K562 (cell line): ENCODE data around the gene LY6G6C. TPM values are rescaled to one million over a fixed set of nuclear protein-coding genes. Genes with fewer than 3 reads are reported as not detected.
A peak's percentile ranks its signal among the peaks of the same experiment; 100 is the strongest.

ENCODE experiments used
- ARID3A ChIP-seq: IDR thresholded peaks from 2 replicates; pipeline ENCODE4 v1.6.1; 2012; ENCODE audit warnings: low read depth, low read length, improper control_type of control experiment, borderline replicate concordance
- ATF4 ChIP-seq: fragments of 450-650 bp; formaldehyde crosslinking; IDR thresholded peaks from 2 replicates; pipeline ENCODE4 v1.4.0; 2022; ENCODE audit warnings: mild to moderate bottlenecking, moderate library complexity
- ATF6 ChIP-seq: sonication (generic); formaldehyde crosslinking; IDR thresholded peaks from 2 replicates; pipeline ENCODE4 v1.4.0; 2020; ENCODE audit warnings: mild to moderate bottlenecking, missing genetic modification reagents
- C11orf30 ChIP-seq: fragments of 450-650 bp; IDR thresholded peaks from 2 replicates; pipeline ENCODE4 v1.6.1; 2016; ENCODE audit warnings: low read depth, mild to moderate bottlenecking
- HOXB6 ChIP-seq: fragments of 250-450 bp; sonication (Bioruptor Pico); IDR thresholded peaks from 2 replicates; pipeline ENCODE4 v1.5.1; 2022; ENCODE audit warnings: mild to moderate bottlenecking, borderline replicate concordance
- MTA1 ChIP-seq: fragments of 450-650 bp; IDR thresholded peaks from 2 replicates; pipeline ENCODE4 v1.6.1; 2017; ENCODE audit warnings: borderline replicate concordance
- MXD1 ChIP-seq: fragments of 250-450 bp; sonication (Bioruptor Pico); IDR thresholded peaks from 2 replicates; pipeline ENCODE4 v1.8.0; 2021; ENCODE audit warnings: borderline replicate concordance, mild to moderate bottlenecking, moderate library complexity; ENCODE audit not compliant: poor library complexity, severe bottlenecking
- NFE2 ChIP-seq: IDR thresholded peaks from 2 replicates; pipeline ENCODE4 v1.6.1; 2014; ENCODE audit warnings: antibody characterized with exemption, low read depth
- PHTF2 ChIP-seq: fragments of 250-450 bp; sonication (Bioruptor Pico); IDR thresholded peaks from 2 replicates; pipeline ENCODE4 v1.5.0; 2021; ENCODE audit warnings: mild to moderate bottlenecking
- TEAD1 ChIP-seq, 2 experiments: fragments of 450-650 bp in 1 of 2; sonication (generic) in 1 of 2; formaldehyde crosslinking; IDR thresholded peaks; 2 replicates each; pipeline versions ENCODE4 v1.4.0 to v1.8.0; 2020 to 2022; ENCODE audit warnings: mild to moderate bottlenecking in 2 of 2, missing genetic modification reagents in 1 of 2
- TRIM25 ChIP-seq: fragments of 450-650 bp; IDR thresholded peaks from 2 replicates; pipeline ENCODE4 v1.7.0; 2016; ENCODE audit warnings: borderline replicate concordance
- ZNF518B ChIP-seq: fragments of 250-450 bp; sonication (Bioruptor Pico); IDR thresholded peaks from 2 replicates; pipeline ENCODE4 v1.5.0; 2021; ENCODE audit warnings: mild to moderate bottlenecking, moderate library complexity
- ZNF696 ChIP-seq: fragments of 250-450 bp; sonication (Bioruptor Pico); conservative IDR thresholded peaks from 2 replicates; pipeline ENCODE4 v1.4.0; 2020; ENCODE audit warnings: mild to moderate bottlenecking, moderate library complexity
- ZNF699 ChIP-seq: fragments of 250-450 bp; sonication (Bioruptor Pico); IDR thresholded peaks from 2 replicates; pipeline ENCODE4 v1.8.0; 2021; ENCODE audit warnings: mild to moderate bottlenecking, moderate library complexity; ENCODE audit not compliant: insufficient replicate concordance
- polyA plus RNA-seq, 8 experiments: library from polyadenylated mRNA; depleted of rRNA in 4 of 8; stranded (reverse) in 5 of 8; unstranded in 3 of 8; fragments of >200 nt; fragmentation: Nextera tagmentation in 2 of 8; fragmentation: Illumina TruSeq in 1 of 8; extraction: Ambion mirVana in 2 of 8; extraction: Trizol in 1 of 8; gene quantifications; 2 replicates each; pipeline versions ENCODE4 v1.2.1 to v1.2.3, GENCODE V29; 2011 to 2014; ENCODE audit warnings: inconsistent platforms in 1 of 8, missing spikeins in 1 of 8
- total RNA-seq, 7 experiments: library from RNA; depleted of rRNA in 6 of 7; stranded (reverse); fragments of >200 nt in 6 of 7; fragmentation: Illumina TruSeq in 2 of 7; extraction: Trizol in 2 of 7; gene quantifications; 2 replicates each; pipeline versions ENCODE4 v1.2.1 to v1.2.3, GENCODE V29; 2011 to 2021; ENCODE audit warnings: low replicate concordance in 1 of 7

Gene LY6G6C
- total and polyA plus RNA-seq, 9 of the 15 experiments (the other 6 are each of a cell fraction or from before 2014, with no cell fraction given): 0.06 to 0.20 TPM; not detected in 7

- no peak for TF ChIP-seq MXD1 (CRISPR knock-in tag)
- TF ChIP-seq ATF6 (CRISPR knock-in tag): no peak
- TF ChIP-seq ZNF696 (CRISPR knock-in tag): no peak
- peak; percentile 87 for TF ChIP-seq C11orf30
- TF ChIP-seq TRIM25: no peak
- peak; percentile 30; the same call in 1 of the 2 replicates for TF ChIP-seq PHTF2 (CRISPR knock-in tag)
- TF ChIP-seq TEAD1 (CRISPR knock-in tag; IDR thresholded peaks at IDR 0.05): peak in 1 of 2 experiments; percentile 88; a peak in 3 of 4 replicates
- 0 out of 2 replicates have a peak, but pooled peaks have one; percentile 74 for TF ChIP-seq ARID3A
- 0 out of 2 replicates have a peak, but pooled peaks have one; percentile 28 for TF ChIP-seq HOXB6 (CRISPR knock-in tag)
- peak; percentile 97 for TF ChIP-seq NFE2
- TF ChIP-seq ZNF518B (CRISPR knock-in tag): no peak
- peak; percentile 93 for TF ChIP-seq MTA1
- TF ChIP-seq ATF4: no peak; the same call in 1 of the 2 replicates
- TF ChIP-seq ZNF699: no peak
Measured at GRCh38 chr6:31690231-31691077, 31.1 kb downstream of the LY6G6C start (continued).
